K562 treated with DMSO at 1 percent for 4 hours (cell line): ENCODE results near the gene COMMD9. TPM values are rescaled to one million over a fixed set of nuclear protein-coding genes. Genes with fewer than 3 reads are reported as not detected.

ENCODE experiments used
- total RNA-seq: library from RNA; unstranded; fragments of 300-600 nt; gene quantifications from 2 replicates; pipeline ENCODE4 v1.2.3, GENCODE V29; 2022; ENCODE audit not compliant: insufficient read depth

COMMD9 gene
- 19.6 and 22.0 TPM in 2 replicates for total RNA-seq

DNA sequence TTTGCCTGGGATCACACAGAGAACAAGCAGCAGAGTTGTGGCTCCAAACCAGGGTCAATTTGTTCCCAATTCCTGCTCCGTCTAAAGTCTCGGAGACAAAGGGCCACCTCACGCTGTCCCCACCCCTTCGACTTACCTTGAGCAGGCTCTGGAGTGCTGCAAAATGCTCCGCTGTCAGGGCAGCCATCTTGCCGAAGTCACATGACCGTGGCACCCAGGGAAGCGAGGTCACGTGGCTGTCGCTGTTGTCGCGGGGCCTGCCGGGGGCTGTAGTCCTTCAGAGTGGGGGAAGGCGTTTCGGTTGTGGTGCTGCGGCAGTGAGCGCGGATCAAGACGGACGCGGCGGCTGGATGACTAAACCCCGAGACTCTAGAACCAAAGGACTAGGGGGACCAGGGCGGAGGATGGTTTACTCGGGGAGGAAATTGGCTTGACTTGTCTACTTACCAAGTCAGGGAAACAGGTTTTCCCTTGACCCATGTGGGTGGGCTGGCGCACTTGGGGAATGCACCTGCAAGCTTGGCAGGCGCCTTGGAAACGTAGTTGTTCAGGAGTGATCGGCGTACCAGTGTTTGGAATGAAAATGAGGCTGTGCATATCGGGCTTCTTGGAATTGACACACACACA lies at the start of gene COMMD9:
COMMD9 (minus strand) TSS at position 199 of the 627 bp plus-strand sequence; CDS start at position 187, 12 bp downstream.

DNA sequence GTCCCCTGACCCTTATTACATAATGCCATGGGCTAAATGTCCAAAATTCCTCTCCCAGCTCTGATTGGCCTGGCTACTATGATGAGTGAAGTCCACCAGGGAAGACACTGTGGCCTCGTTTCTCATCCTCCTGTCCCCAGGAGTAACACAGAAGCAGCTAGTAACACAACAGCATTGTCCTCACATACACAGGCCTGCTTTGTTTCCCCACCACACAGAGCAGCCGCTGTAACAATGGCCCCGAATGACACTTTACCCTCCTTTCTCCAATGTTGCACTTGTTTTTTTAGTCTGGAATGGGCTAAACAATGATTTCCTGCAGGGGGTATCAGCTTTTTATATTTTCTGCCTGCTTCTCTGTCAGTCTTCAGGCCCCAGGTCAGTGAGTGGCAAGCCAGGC lies 6.7 kb upstream of the COMMD9 start, which contains the start of gene PRR5L:
PRR5L (plus strand) TSS at position 363 of the 400 bp plus-strand sequence. CDS start 104,834 bp downstream, outside the sequence.

Other genes with a start within 250 kb of the COMMD9 start
- gene PRR5L, start 6.9 kb upstream of the COMMD9 start, total RNA-seq = 0.80 TPM in 1 of 2 replicates, not detected in the other
- gene TRAF6, start 220.8 kb upstream of the COMMD9 start, total RNA-seq = 4.4 and 6.5 TPM in 2 replicates